Stimulated activated naive CD4-positive, alpha-beta T cell (primary cell): ENCODE measurements around the gene CEP164.

Experiments
- DNase-seq, 6 experiments: peaks; one replicate each; lab custom pipeline; 2025; lab: John Stamatoyannopoulos, UW

The CEP164 gene

DNA sequence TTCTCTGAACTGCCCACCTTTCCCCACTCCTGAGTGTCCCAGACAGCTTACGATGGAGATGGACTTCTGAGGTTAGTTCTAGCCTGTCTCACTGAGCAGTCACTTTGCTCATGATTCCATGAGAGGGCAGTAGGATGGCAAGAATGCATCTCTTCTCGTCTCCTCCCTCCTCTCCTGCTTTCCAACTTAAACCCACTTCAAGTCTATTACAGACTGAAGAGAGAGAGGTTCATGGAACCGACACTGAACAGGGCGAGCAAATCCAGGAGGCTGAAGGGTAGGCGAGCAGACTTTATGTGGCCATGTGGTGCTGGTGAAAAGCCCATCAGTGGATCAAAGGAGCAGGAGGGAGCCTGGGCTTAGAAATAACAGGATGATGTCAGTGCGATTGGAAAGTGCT lies 38.6 kb downstream of the CEP164 start:
- DNase-seq, result no peak

DNA sequence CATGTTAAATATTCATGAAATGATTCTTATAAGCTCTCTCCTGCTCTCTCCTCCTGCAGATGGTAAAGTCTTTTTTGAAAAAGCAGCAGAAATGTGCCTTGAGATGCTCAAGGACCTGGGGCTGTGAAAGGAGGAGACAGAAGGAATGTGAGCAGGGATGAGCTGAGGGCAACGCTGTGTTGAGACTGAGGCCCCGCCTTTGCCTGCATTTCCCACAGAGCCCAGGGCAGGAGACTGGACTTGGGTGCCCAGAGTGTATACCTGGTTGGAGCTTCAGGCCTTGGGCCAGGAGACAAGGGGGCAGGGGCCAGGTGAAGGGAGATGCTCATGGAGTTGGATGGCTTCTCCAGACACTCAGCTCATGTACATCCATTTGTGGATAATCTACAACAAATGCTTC lies 39.2 kb downstream of the CEP164 start:
- no peak for DNase-seq

DNA sequence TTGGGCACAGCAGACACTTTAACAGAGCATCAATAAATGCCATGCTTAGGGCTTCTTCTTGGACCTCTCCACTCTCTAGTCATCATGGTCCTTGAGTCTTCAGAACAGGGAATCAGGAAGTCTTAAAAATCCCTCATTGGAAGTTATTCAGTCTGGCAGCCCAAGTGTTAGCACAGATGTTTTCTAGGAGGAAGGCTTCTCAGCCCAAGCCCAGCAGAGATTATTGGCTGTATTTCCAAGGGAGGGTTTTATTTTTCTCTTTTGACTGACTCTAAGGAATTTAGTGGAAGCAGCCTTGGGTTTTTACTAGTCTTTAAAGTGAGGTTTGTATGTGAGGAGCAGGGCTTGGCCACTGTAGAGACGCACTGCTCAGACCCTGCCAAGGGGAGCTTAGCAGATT lies 41.9 kb downstream of the CEP164 start:
- DNase-seq, result no peak

GRCh38 chr11:117371453-117371852 lies 43.8 kb downstream of the CEP164 start:
- DNase-seq, result no peak

GRCh38 chr11:117374316-117375055 lies 46.8 kb downstream of the CEP164 start:
- no peak for DNase-seq

GRCh38 chr11:117375960-117376359 lies 48.3 kb downstream of the CEP164 start:
- DNase-seq, result no peak

GRCh38 chr11:117376517-117376916 lies 48.9 kb downstream of the CEP164 start:
- no peak for DNase-seq

- no peak for DNase-seq
These were observed 51.6 kb downstream of the CEP164 start for GRCh38 chr11:117378976-117379865.

DNA sequence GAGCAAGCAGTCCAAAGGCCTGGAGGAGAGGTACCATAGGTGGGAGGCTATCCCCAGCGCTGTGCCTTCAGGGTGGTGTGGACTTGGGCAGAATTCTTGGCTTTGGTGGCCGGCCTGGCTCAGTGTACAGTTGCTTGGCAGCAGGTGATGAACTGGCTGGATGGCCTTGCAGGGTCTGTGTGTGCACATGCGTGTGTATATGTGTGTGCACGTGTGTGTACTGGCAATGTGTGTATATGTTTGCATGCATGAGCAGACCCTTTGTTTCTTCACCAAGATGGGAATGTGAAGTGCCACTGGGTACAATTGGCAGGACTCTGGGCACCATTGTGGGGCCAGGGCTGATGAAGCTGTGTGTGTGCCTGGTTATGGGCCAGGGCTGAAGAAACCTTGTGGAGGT lies 53.0 kb downstream of the CEP164 start:
- DNase-seq, result no peak

GRCh38 chr11:117381481-117382387 lies 54.1 kb downstream of the CEP164 start:
- no peak for DNase-seq

GRCh38 chr11:117382746-117383145 lies 55.1 kb downstream of the CEP164 start:
- no peak for DNase-seq

DNA sequence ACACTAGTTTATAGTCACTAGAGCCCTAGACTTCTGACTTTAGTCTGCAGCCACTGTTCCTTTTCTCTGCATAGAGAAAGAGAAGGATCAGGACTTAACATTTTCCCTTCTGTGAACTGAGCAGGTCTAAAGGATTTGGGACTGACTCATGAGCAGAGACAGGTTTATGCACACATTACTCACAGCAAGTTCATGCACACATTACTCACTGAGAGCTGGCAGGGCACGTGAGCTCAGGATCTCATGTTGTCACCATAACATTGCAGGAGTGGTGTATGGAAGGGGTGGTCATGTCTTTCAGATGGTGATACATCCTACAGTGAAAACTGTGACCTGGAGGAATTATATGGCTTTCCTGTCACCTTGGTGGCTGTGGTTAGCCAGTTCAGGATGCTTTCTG lies 56.4 kb downstream of the CEP164 start:
- no peak for DNase-seq

DNA sequence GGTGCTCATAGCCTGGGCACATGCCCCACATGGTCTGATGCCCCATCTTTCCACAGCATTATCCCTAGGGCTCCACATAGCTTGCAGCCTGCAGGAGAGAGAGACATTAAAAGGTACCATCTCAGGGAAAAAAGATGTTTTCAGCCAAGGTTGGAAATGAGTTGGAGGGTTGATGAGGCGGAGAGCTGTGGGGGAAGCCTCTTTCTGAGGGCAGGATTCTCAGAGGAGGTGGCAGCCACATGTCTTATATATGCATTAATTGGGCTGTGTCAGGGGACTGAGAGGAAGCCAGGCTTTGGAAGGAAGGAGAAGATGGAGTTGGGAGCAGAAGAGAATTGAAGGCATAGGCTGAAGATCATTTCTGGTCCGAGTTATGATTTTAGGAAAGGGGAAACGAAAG lies 57.8 kb downstream of the CEP164 start:
- no peak for DNase-seq

- no peak for DNase-seq
These were observed 58.3 kb downstream of the CEP164 start for GRCh38 chr11:117385906-117386305.

DNA sequence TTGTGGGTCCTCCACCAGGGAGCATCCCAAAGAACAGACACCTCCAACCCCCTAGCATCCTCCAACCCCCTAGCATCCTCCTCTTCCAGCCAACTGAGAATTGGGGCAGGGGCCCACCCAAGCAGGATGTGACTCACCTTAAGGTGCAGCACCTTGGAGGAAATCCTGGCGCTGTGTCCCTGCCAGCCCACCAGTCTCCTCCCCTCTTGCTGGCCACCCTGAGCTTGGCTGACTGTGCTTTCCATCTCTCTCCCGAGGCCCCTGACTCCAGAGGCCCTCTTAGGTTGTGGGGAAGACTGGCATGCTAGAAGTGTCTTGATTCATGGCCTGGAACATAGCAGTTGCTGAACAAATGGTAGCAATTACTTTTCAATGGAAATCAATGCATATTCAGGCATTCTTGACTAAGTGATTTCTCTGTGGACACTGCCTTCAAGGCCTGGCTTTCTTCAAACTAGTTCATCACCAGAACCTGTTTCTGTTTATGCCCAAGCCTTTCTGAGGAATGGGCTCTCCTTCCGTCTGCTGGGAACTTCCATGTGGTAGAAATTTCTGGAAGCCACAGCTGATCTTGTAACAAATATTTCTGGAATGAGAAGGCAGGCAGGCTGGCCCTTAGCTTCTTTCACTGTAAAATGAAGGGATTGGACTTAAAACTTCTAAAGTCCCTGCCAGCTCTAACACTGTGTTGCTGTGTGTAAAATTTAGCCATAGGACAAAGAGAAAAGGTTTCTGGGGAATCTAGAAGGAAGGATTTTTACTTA lies 60.5 kb downstream of the CEP164 start:
- DNase-seq, result no peak

DNA sequence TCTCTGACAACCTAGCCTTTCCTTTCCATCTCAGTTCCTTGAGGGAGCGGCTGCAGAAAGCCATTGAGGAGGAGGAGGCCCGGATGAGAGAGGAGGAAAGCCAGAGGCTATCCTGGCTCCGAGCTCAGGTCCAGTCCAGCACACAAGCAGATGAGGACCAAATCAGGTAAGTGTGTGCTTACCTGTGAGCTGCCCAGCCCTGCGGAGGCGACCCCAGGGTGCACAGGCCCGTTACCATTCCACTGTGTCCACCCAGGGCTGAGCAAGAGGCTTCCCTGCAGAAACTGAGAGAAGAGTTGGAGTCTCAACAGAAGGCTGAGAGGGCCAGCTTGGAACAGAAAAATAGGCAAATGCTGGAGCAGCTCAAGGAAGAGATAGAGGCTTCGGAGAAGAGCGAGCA lies 63.1 kb downstream of the CEP164 start:
- no peak for DNase-seq

GRCh38 chr11:117391181-117391580 lies 63.5 kb downstream of the CEP164 start:
- DNase-seq, result no peak

GRCh38 chr11:117392001-117392690 lies 64.5 kb downstream of the CEP164 start:
- no peak for DNase-seq

DNA sequence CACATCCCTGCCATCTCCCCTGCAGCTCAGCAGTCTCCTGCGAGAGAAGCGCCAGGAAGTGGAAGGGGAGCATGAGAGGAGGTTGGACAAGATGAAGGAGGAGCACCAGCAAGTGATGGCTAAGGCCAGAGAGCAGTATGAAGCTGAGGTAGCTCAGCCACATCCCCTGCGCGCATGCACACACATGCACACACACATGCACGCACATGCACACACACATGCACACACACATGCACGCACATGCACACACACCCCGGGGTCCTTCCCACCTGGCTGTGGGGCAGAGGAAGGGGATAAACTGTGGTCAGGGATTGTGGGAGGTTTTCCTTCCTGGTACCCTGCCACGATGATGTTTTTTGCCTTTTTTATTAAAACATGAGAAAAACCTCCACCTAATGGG lies 65.3 kb downstream of the CEP164 start:
- DNase-seq, result no peak

GRCh38 chr11:117394221-117394925 lies 66.7 kb downstream of the CEP164 start:
- no peak for DNase-seq
